Ascending aorta (tissue), 2 donors: Measurements from ENCODE around the gene SERPINA6. TPM values are rescaled to one million over a fixed set of nuclear protein-coding genes. Genes with fewer than 3 reads are reported as not detected.

ENCODE experiments used
- DNase-seq, 2 donors: peaks; one replicate each; pipeline ENCODE4 v3.0.0-alpha.2; 2019; ENCODE audit warnings: low spot score in 2 of 2
- H3K27ac ChIP-seq, 2 donors: fragments of 200-600 bp; sonication (generic); one replicate each; pipeline ENCODE4 v1.5.1; 2016 to 2017; ENCODE audit warnings: mild to moderate bottlenecking in 1 of 2
- H3K27me3 ChIP-seq: fragments of 200-600 bp; sonication (generic); one replicate; pipeline ENCODE4 v1.5.1; 2017
- H3K36me3 ChIP-seq, 2 donors: fragments of 200-600 bp; sonication (generic); one replicate each; pipeline ENCODE4 v1.5.1; 2016
- H3K4me1 ChIP-seq, 2 donors: fragments of 200-600 bp; sonication (generic); one replicate each; pipeline ENCODE4 v1.5.1; 2016 to 2017; ENCODE audit warnings: mild to moderate bottlenecking in 1 of 2
- H3K4me3 ChIP-seq, 2 donors: fragments of 200-600 bp; sonication (generic); one replicate each; pipeline ENCODE4 v1.5.1; 2016 to 2017; ENCODE audit warnings: mild to moderate bottlenecking in 1 of 2
- H3K9me3 ChIP-seq, 2 donors: fragments of 200-600 bp; sonication (generic); one replicate each; pipeline ENCODE4 v1.5.1; 2016
- intact Hi-C: fragments of 100-400 bp; cut with DNase I; formaldehyde crosslinking; loops from one replicate; pipeline ENCODE4 v1.15.1; 2023
- total RNA-seq: library from RNA; depleted of rRNA; stranded (reverse); fragments of >200 nt; gene quantifications from one replicate; pipeline ENCODE4 v1.1.0, GENCODE V29; 2016
- TF ChIP-seq, protein P1 (sequence below), 3 experiments: fragments of 200-600 bp in 2 of 3; fragments of 450-650 bp in 1 of 3; sonication (generic) in 2 of 3; IDR thresholded peaks; one replicate each; pipeline ENCODE4 v1.5.1; 2016 to 2019; ENCODE audit warnings: antibody characterized with exemption in 3 of 3, mild to moderate bottlenecking in 1 of 3, moderate library complexity in 1 of 3

Gene SERPINA6
- total RNA-seq, 1 donor from 2014 or later = not detected

DNA sequence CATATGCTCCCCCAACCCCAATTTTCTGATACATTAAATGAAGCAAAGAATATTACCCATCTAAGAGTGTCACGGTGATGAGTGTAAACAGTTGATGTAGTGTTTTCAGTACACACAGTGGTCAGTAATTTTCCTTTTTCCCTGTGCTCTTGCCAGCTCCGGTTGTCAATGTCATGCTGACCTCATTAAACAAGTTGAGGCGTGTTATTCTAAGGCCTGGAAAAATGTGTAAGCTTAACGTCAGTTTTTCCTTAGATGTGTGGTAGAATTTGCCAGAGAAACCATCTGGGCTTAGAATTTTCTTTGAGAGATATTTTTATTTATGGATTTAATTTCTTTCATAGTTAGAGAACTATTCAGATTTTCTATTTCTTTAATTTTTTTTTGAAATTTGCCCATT, 11.7 kb upstream of the SERPINA6 start:
- H3K36me3 ChIP-seq = no peaks in the 10 kb centered on the region
- DNase-seq = no peak
- no peak overlapping the region for H3K4me3 ChIP-seq
- H3K4me1 ChIP-seq = no peaks in the 10 kb centered on the region
- no peaks in the 10 kb centered on the region for H3K27me3 ChIP-seq
- H3K27ac ChIP-seq = no peak overlapping the region
- intact Hi-C loops = no loop called here
- no peaks in the 10 kb centered on the region for H3K9me3 ChIP-seq
- TF ChIP-seq, protein P1, sequence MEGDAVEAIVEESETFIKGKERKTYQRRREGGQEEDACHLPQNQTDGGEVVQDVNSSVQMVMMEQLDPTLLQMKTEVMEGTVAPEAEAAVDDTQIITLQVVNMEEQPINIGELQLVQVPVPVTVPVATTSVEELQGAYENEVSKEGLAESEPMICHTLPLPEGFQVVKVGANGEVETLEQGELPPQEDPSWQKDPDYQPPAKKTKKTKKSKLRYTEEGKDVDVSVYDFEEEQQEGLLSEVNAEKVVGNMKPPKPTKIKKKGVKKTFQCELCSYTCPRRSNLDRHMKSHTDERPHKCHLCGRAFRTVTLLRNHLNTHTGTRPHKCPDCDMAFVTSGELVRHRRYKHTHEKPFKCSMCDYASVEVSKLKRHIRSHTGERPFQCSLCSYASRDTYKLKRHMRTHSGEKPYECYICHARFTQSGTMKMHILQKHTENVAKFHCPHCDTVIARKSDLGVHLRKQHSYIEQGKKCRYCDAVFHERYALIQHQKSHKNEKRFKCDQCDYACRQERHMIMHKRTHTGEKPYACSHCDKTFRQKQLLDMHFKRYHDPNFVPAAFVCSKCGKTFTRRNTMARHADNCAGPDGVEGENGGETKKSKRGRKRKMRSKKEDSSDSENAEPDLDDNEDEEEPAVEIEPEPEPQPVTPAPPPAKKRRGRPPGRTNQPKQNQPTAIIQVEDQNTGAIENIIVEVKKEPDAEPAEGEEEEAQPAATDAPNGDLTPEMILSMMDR (IDR thresholded peaks at IDR 0.05) = no peak

GRCh38 chr14:94332587-94332986, 9.5 kb upstream of the SERPINA6 start:
- no peak overlapping the region for H3K4me3 ChIP-seq
- H3K4me1 ChIP-seq = no peaks in the 10 kb centered on the region
- no peaks in the 10 kb centered on the region for H3K36me3 ChIP-seq
- intact Hi-C loops = no loop called here
- TF ChIP-seq, protein P1 (IDR thresholded peaks at IDR 0.05) = no peak
- H3K27ac ChIP-seq = no peak overlapping the region
- DNase-seq = no peak
- no peaks in the 10 kb centered on the region for H3K9me3 ChIP-seq
- no peaks in the 10 kb centered on the region for H3K27me3 ChIP-seq

GRCh38 chr14:94332063-94332583, 9.0 kb upstream of the SERPINA6 start:
- TF ChIP-seq, protein P1 (IDR thresholded peaks at IDR 0.05) = no peak
- no peak for DNase-seq
- no peak overlapping the region for H3K4me3 ChIP-seq
- no peaks in the 10 kb centered on the region for H3K4me1 ChIP-seq
- no peaks in the 10 kb centered on the region for H3K36me3 ChIP-seq
- no peaks in the 10 kb centered on the region for H3K27me3 ChIP-seq
- no peaks in the 10 kb centered on the region for H3K9me3 ChIP-seq
- no peak overlapping the region for H3K27ac ChIP-seq
- intact Hi-C loops = no loop called here

DNA sequence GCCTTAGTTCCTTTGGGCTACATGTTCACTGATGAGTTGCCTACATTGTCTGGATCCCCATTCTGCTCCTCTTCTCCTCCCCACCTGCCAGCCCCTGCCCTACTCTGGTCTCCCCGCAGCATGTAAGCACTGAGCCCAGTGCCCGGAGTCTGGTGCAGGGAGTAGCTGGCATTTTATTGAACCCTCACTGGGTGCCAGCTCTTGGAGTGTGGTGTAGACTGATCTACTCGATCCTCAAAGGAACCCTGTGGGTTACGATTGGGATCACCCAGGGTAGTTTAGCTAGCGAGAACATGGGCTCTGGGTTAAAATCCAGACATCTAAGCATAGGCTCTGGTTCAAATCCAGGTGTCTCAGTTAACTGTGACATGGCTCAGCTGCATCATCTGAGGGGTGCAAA, 8.3 kb upstream of the SERPINA6 start:
- no peak for DNase-seq
- H3K27me3 ChIP-seq = no peaks in the 10 kb centered on the region
- intact Hi-C loops = no loop called here
- TF ChIP-seq, protein P1 (IDR thresholded peaks at IDR 0.05) = no peak
- no peaks in the 10 kb centered on the region for H3K36me3 ChIP-seq
- no peak overlapping the region for H3K4me3 ChIP-seq
- H3K4me1 ChIP-seq = no peaks in the 10 kb centered on the region
- no peak overlapping the region for H3K27ac ChIP-seq
- no peaks in the 10 kb centered on the region for H3K9me3 ChIP-seq

GRCh38 chr14:94330857-94331256, 7.7 kb upstream of the SERPINA6 start:
- intact Hi-C loops = no loop called here
- Histone ChIP-seq H3K27me3 (no peaks in the 10 kb centered on the region), H3K4me1 (no peaks in the 10 kb centered on the region), H3K9me3 (no peaks in the 10 kb centered on the region), H3K4me3 (no peak overlapping the region), H3K36me3 (no peaks in the 10 kb centered on the region), H3K27ac (no peak overlapping the region)
- no peak for DNase-seq
- TF ChIP-seq, protein P1 (IDR thresholded peaks at IDR 0.05) = no peak

- Histone ChIP-seq H3K9me3 (no peaks in the 10 kb centered on the region), H3K36me3 (no peaks in the 10 kb centered on the region), H3K4me3 (no peak overlapping the region), H3K27ac (no peak overlapping the region), H3K4me1 (no peaks in the 10 kb centered on the region), H3K27me3 (no peaks in the 10 kb centered on the region)
- no peak for DNase-seq
- intact Hi-C loops = no loop called here
- TF ChIP-seq, protein P1 (IDR thresholded peaks at IDR 0.05) = no peak
These were observed 7.3 kb upstream of the SERPINA6 start for GRCh38 chr14:94330432-94330831.
